Activated T-cell treated with anti-CD3 and anti-CD28 coated beads, Interleukin-2, amount 50 U/mL, for 48 hours (primary cell): ENCODE measurements around the gene KATNAL1.

Source experiments
- DNase-seq, 2 experiments: peaks; one replicate each; pipeline ENCODE4 v3.0.0-alpha.2; 2020

The KATNAL1 gene

DNA sequence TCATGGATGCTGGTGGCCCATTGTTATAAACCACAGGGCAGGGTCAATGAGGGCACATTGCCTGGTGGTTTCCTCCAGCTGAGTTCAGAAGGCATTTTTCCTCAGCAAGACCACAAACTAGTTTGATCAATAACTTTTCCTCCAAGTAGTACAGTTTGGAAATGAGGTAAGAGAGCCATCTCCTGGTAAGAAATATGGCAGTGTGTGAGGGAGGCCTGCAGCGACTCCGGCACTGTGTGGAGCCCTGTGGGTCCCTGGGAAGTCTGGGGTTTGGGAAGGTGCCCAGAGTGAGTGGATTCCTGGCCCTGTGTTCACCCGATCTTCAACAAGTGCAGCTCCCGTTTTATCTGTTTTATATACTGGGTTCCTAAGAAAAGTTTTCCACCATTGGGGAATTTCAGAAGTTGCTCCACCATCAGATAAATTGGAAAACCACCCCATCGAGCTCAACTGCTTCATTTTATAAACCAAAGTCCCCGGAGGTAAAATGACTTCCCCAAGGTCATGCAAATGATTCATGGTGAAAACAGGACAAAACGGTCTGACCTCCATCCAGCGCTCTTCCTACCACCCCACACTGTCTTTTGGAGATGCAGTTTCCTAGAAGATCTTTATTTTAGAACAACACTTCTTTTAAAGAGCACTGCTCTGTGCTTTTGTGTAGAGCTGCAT lies 148.4 kb downstream of the KATNAL1 start:
- no peak for DNase-seq

DNA sequence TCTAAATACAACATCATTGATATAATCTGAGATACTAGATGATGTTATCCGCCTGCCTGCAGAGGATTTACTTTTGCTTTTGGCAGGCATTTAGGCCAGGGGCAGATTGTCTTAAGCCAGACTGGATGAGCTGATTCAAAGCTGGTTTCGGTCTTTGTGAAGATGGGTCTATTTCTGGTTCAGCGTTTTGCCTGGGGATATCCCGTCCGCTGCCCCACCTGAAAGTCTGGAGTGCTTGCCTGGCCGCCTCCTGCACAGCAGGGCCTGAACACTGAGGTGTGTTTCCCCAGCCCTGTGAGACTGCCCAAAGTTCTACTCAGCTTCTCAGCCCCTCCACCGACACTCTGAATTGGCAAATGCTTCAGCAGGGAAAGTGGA lies 149.7 kb downstream of the KATNAL1 start:
- DNase-seq: no peak

DNA sequence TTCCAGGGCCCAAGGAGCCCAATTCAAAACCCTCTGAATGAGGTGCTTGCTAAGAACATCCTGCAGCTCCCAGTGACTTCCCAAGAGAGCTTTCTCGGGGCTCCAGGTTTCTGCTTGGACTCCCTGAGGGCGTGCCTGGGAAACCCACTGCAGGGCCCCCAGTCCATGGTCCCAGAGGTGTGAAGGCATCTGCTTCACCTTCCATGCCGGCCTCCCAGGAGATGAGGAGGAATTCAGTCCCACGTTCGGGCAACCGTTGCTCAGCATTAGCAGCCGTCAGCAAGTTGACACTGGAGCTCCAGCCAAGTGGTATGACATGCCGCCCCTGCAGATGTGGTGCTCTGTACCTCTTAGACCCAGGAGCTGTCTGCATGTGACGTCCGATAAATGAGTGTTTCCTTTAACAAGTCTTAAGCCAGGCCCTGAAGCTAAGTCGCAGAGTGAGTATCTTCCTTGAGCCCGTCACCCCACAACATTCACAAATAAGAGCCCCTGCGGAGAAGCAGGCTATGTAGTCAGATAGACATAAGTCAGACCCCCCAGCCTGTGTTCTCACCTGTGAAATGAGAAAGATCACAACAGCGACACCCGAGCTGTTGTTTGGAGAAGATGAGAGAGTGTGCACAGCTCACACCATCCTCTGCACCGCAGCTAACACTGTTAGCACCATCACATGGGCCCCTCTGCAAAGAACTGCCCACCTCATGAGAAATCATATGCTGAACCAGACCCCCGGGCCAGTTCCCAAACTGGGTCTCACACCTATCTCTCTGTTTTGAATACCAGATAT lies 150.3 kb downstream of the KATNAL1 start:
- no peak for DNase-seq

DNA sequence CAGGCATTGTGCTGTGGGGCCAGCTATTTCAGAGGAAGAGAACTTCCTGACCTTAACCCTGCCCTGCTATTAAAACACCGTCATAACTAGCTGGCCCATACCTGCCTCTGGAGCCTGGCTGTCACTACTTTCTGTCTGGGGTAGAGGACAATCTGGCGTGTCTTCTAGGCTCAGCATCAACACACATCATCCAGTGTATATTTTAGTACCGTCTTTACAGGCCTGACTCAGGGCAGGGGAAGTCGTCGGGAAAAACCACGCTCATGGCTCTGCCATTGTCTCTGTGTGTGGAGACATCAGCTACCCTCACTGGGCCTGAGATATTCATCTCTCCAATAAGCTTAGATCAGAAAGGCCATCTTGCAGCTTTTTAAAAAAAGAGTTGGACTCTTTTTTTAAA lies 151.1 kb downstream of the KATNAL1 start:
- no peak for DNase-seq

DNA sequence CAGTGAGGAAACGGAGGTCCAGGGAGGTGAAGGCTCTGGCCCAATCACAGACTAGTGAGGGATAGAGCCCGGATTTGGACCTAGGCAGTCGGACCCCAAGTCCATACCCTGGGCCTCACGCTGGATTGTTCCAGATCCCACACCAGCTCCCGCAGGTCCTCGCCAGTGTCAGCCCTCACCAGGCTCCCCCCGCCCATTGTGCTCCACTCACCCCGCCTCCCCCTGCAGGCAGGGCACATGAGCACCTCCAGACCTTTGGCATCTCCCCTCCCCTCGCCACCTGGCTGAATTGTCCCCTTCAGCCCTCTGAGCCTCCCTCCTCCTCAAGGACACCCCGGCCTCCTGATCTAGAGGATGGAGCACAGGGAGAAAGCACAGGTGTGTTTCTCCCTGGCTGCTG lies 152.4 kb downstream of the KATNAL1 start:
- DNase-seq: no peak

DNA sequence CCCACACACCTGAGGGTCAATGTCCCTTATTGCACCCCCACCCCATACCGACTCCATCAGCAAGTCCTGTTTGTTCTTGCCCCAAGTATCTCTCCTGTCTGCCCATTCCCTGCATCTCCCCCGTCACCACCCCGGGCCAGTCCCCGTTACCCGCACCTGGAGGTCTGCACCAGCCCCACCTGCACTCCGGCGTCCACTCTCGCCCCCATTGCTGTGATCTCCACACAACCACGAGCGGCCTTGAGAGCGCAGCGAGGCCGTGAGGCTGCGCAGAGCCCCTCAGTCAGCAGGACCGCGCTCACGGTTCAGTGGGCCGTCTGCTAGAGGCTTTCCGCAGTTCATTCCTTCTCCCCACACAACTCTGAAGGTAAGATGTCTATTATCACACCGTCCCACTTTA lies 152.8 kb downstream of the KATNAL1 start:
- DNase-seq: no peak

DNA sequence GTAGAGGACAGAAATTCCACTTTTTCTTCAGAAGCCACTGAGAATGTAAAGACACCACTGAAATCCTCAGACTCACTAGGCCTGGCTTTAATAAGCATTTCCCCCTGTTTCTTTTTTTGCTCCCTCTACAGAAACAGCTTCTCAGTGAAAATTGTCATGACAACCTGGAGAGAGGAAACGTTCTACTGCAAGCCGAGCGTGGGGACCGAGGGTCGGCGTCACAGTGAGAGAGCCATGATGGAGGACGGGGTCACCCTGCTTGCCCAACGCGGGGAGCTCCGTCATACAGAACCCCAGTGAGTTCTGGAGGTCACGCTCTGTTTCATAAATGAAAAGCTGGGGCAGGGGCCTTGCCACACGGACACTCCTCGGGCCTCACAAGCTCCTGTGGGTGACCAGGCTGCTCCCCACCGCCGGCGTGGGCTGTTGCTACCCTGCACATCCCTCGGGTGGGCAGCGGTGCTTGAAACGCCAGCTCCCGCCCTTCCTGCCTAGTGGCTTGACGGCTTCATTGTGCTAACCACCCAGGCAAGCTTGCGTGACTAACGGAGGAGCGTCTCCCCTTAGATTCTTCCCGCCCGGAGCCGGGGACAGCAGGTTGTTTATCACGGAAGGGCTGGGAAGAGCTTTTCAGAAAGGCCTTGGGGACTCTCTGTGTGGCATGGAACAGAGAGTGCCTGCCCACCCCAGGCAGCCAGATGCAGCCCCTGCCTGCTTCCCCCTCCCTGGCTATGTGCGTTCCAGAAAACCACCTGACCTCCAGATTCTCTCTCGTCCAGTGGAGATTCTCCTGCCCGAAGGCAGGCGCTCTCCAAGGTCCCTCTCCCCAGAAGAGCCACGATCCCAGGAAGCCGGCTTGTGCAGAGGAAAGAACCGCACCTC lies 153.6 kb downstream of the KATNAL1 start:
- DNase-seq: no peak
